GM18502 (cell line): ENCODE data around the gene STK39.
A peak's percentile ranks its signal among the peaks of the same experiment; 100 is the strongest.

ENCODE experiments used
- ATAC-seq: cut with Tn5 transposase; IDR thresholded peaks from one replicate; pipeline ENCODE4 v1.9.1; 2021; ENCODE audit warnings: mild to moderate bottlenecking; ENCODE audit not compliant: unreplicated experiment, poor library complexity

The STK39 gene

DNA sequence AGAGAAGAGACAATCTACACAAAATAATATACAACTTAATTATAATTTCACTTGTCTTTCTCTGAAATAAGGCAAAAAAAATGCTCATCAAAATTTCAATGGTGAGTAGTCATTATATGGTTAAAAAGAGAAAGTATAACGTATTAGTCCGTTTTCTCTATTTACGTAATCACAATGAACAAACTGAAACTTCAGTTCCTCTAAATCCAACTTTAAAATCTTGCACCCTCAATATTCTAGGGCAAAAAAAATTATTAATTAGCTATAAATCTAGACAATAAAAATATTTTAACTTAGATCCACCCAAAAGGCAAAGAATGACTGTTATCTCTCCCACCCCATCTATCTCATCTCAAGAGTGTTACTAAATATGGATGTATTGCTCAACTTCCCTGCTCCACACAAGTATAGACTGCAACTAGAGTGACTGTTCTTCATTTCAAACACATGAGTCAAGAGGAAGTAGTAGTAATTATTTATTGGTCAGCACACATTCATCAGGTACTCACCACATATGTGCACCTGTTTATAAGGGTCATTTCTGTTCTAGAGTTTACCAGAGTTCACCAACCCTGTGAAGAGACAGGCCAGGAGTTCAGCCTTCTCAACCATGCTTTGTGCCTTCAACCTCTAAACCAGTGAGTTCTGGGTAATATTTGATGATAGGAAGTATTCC is 36.4 kb downstream of the STK39 start:
- peak; percentile 57 for ATAC-seq

DNA sequence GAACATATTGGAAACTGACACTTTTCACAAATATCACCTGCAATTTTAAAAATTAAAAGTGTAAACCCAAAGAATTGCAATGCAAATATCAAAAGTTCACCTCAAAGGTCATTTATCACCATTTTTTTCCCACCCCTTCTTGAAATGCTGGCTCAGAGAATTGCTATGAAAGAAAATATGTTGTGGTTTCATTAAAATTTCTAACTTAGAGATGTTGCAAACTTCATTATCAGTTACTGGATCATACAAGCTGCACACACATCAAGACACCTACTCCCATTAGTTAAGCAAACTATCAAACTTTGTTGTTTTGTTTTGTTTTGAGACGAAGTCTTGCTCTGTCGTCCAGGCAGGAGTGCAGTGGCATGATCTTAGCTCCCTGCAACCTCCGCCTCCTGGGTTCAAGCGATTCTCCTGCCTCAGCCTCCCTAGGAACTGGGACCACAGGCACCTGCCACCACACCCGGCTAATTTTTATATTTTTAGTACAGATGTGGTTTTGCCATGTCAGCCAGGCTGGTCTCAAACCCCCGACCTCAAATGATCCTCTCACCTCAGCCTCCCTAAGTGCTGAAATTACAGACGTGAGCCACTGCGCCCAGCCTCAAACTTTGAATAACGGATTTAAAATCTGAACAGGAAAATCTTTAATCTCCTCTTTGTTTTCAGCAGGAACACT is 37.0 kb downstream of the STK39 start:
- no peak for ATAC-seq

DNA sequence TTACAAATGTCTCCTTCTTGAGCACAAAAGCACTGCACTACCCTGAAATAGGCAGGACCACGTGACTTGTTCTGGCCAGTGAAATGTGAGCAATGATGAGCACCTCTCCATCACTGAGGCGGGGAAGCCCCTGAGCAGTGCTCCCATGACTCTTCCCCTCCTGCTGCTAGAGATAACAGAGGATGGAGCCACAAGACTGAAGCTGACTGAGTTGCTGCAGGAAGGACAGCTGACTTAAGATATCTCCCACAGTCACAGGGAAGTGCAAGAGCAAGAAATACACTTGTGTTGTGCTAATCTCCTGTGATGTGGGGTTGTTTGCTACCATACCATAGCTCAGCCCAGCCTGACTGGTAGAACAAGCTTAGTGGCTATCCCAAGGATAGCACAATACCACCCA is 38.7 kb downstream of the STK39 start:
- no peak for ATAC-seq

DNA sequence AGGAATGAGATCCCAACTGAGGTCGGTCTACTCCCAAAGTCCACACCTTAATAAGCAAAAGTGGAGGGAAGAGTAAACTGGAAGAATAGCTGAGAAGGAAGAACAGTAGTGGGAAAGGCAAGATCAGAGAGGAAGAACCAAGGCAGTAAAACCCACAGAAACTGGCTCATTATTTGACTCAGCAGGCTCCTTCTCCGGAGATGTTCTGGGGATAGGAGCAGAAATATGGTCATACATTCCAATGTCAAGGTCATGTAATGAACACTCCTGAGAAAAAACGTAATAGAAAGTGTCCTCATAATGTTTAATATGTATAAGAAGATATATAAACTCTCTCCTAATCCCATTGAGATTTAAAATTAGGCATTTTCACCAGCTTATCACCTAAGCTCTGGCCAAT is 39.5 kb downstream of the STK39 start:
- ATAC-seq: no peak

DNA sequence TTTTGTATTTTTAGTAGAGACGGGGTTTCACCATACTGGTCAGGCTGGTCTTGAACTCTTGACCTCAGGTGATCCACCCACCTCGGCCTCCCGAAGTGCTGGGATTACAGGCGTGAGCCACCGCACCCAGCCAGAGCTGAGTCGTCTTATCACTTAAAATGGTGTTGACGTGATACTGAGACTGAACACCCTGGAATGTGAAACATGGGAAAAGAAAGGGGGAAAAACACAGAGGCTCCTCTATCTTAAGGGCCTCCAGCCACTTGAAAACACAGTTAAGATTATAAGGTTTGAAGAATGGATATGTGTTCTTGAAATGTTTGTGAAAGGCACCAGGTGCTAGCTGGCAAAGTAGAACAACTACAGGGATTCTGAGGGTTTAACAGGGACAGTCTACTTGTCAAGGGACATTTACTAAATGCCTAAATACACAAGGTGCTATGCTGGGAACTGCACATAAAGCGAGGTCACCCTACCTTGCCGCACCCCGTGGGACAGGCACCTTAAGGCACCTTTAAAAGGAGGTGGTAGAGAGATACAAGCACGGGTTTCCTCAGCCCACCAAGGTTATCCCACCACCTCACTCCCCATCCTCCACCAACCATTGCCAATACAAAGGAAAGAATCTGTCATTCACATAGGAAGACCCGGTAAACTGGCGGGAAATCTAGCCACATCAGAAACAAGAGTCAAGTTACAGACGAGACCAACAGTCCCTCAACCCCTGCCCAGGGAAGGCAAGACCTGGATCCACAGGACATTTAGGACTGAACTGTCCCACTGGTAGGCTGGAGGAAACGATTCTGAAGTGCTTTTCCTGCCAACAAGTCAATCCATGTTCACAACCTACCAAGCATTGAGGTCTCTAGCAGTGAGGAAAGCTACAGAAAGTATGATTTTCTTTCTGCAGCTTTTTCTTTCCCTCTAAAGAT is 43.4 kb downstream of the STK39 start:
- ATAC-seq: no peak

DNA sequence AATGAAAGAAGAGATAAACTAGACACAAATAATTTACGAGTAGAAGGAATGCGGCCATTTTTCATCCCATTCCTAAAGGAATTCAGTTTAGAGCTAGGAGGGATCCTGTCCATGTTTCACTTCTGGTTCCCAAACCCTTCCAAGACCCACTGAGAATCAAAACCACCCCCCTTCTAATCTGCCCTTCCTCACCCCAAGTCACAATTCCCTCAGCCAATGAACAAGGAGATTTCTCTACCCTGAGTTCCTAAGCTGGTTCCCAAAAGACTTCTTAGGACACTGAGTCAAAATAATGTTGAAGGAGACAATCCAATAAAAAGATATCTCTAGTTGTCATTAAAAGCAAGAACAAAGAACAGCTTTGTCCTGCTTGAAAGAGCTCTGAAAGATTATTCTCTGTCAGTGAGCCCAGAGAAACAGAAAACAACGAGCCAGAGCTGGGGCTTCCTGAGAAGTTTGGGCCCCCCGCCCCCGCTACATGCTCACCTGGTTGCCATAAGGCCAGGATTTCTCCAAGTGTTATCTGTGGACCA is 45.7 kb downstream of the STK39 start:
- no peak for ATAC-seq

DNA sequence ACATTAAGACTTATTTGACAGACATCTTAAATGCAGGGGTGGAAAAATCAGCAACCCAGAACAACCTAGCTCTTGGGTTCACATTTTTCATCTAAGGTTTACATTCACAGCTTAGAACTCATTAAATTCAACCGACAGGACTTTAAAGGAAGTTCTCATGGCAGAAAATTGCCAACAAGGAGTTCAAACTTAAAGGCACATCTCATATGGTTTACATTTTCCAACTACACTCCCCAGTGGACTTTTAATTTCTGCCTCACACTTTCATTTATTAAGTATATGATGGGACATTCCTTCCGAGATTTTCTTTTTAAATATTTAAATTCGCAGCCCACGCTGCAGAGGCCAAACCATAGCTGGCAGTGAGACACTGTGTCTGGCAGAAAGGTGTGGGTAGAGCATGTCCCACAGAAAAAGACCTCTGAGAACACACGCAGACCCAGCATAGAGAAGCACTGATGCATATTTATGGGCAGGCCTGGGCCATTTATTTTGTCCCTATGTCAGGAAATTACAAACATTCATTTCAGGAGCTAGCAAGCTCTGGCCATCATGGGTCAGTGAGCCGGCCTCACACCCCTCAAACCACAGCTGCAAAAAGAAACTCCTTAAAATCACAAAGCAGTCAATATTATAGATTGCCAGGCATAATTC is 46.3 kb downstream of the STK39 start:
- no peak for ATAC-seq

DNA sequence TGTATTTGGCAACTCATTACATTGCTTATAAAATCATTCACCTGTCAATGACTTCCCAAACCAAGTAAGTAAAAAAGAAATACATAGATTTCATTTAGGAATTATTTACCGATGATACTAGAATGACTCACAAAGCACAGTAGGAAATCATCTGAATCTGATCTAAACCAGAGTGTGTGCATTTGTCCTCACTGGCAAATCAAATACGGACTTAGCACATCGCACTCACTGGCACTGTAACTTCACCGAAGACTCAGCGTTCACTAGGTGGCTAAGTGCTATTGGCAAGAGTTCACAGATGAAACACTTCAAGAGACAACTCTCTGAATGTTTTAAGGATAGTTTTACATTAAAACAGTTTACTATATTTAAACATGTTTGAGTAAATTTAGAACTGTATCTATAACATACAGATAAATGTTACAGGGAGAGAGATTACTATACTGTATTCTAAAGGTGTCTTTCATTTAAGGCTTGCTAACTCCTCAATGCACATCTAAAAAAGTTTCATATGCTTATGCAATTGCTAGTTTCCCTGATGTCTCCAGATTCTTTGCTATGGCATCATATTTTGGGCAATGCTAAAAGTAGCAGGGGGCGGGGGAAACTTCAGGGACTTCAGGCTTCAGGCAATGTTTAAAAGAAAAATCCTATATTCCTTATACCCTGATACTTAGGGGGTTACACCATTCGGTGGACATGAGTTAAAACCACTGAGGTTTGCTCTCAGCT is 48.8 kb downstream of the STK39 start:
- ATAC-seq: no peak

DNA sequence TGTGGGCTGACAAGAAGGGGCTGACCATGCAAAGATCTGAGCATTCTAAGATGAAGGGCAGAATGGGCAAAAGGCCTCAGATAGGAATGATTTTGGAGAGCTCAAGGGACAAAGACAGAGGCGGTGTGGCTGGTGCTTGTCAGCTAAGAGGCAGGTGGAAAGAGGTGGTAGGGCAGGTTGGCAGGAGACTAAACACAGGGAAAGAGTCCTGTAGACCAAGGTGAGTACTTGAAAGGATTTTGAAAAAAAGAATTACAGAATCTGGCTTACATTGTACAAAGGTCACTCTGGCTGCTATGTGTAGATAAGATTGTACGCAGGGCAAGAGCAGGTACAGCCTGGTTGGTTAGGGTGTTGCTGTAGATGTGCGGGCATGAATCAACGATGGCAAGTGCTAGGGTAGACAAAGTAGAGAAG is 50.6 kb downstream of the STK39 start:
- no peak for ATAC-seq

DNA sequence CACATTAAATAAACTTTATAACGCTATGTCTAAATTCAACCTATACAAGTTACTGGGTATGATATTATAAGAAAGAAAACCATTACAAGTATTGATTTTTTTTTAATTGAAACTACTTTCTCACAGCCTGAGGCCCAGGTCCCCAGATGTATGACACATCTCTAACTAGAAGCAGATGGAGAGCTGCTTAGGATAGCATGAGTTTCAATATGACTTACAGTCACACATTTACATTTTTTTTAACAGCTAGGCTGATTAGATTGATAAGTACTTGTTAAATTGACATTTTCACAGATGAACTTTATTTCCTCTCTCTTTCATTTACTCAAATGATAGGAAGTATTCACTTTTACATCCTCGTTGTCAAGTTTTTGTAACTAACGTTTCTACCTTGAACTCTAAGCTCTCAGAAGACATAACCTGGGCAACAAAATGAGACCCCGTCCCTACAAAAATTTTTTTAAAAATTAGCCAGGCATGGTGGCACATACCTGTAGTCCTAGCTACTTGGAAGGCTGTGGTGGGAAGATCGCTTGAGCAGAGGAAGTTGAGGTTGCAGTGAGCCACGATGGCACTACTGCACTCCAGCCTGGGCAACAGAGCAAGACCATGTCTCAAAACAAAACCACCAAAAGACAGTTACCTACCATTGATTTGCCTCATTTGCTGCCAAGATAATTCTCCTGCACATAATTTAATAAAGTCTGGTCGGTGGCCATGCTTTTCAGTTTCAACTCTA is 52.4 kb downstream of the STK39 start:
- ATAC-seq: peak; percentile 95

DNA sequence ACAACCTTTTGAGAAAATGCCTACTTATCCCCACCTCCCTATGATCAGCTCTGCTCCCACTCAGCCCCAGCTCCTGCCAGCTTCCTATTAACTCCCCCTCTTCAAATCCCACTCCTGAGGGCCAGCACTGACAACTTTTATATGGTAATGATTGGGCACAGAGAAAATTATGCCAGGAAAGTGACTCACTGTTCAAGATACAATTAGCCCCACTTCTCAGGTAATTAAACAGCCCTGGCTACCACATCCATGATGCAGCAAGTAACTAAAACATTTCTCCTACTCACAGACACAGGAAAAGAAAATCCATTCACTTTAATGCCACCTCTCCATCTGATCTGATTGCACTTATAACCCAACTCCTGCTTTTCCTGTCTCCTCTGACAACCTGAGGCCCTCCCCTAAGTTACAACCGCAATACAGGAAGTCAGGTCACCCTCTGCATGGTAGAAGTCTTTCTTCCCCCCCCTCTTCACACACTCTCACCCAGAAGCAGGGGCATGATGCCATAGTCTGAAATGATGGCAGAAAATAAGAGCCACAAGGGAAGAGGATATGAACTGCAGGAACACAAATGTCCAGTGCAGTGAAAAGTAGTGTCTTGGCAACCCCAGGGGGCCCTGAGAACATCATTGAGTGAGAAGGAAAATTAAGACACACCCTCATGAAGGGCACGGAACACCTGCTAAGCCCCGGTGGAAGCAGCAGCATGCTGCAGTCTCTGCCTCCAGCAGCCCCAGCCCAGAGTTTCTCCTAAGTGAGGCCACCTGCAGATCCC is 54.4 kb downstream of the STK39 start:
- ATAC-seq: no peak

DNA sequence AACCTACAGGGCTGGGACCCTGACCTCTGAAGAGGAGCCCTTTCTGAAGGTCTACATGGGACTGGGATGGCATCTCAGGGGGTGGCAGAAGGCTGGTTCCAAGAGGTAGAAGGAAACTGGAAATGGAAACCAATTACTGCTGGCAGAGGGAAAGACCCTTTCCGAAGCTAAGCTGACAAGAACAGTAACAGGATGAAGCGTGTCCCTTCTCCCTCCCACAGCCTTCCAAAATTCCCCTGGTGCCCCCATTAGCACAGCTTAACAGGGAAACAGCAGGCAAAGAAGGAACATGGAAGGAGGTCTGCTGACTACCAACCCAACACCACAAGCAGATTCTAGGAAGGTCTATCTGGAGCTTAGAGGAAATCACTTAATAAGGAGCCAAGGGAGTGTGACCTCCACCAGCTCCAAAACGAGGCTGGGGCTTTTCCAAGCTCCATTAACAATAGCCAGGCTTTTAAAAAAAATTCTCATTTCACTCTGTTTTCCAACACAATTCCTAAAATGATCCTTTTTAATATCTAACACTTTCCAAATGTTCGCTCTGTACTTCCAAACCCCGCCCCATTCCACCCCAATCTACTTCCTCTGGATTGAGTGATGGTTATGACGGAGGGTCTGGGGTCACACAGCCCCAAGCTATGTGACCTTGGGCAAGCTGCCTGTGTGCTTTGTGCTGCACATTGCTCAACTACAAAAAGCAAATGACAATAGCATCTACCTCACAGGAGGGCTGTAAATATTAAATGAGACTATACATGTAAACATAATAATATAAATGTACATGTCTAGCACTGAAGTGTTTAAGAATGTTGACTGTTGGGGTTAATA is 55.2 kb downstream of the STK39 start:
- no peak for ATAC-seq

DNA sequence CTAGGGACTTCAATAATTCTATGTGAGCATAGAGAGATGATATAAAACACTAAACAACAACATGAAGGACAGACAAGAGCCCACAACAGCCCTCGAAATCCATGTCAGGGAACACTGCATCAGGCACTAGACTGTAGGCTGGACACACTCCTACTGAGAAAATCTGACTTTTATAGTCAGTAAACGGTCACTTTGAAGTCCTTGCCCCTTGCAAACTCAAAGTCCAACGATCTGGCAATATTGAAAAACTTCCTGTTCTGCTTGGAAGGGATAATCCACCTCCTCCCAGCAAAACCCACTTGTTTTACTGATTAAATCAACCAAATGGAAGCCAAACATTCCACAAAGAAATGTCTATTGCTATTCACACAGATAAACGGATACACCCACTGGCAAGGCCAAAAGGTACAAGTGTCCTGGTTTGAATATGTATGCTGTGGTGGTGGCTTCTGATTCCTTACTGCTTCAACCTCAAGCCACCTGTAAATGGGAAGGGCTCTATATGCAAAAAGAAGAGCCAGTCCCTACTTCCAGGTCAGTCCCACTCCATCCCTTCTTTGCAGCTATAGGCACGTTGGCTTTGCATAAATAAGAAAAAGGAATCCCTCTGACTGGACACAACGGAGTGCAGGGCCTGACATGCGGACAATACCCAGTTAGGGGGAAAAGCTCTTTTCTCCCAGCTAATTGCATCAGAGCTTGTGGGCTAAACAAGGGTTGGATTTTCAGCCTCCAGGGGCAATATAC is 56.6 kb downstream of the STK39 start:
- ATAC-seq: no peak

DNA sequence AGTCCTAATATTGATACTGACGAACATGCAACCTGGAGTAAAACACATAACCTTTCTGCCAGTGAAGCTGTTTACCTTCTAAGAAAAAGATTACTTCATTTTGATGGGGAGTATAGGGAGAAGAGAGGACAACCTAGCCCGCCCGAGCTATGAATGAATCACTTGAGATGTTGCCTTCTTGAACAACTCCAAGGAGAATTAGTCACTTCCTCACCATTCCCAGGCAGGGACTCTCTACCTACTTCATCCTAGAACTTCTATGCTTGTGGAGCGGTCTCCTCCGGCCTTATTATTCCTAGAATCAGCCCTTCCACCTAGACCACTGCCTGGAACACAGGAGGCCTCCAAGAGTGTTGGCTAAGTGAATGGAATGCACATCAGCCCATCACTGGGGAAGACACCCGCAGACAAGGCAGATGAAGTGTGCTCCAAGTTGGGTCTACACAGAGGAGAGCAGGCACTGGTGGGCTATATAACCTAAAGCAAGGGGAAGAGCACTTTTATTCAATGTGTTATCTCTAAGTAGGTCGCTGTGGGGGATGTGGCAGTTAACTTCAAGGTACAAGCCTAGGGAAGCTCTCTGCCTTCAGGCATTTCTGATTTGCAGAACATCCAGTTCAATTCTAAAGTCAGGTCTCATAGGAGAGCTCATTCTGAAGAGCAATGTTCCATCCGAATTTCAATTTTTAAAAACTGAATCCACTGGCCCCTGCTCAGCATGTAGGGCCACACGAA is 57.4 kb downstream of the STK39 start:
- ATAC-seq: no peak

DNA sequence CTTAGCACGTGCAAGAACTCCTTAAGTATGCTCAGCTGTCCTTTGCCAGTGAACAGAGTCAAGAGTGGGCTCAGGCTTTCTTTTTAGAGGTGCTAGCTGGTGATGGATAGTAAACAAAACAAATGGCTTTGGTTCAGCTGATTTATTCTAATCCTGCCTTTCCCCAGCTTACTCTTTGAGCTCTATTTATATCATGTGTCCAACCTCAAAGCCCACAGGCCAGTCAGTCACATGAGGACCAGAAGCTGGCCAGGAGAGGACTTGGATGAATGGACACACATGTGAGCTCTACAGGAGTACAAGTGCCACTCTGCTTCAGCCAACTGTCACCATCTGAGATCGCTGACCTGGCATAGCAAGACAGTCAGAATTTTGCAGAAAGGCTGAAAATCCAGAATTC is 59.4 kb downstream of the STK39 start:
- ATAC-seq: no peak

DNA sequence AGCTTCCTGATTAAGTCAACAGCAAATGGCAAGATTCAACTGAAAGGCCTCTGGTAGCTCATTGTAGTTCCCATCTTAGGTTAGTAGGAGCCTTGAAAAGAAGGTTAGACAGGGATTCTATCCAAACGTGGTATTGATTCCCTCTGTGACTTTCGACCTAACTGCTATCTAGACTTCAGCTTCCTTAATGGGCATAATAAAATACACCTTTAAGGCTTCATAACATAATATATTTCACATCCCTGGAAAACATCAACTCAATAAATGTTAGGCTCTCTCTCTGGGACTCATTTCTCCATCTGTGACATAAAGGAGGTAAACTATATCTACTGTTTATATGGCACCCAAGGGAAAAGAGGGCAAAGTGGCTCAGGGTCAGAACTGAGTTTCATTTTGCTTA is 60.9 kb downstream of the STK39 start:
- no peak for ATAC-seq
